GOT3 (cell line): ENCODE data around the gene TMSB15C.
"Not testable (repeated sequence)": the region's sequence is repeated elsewhere in the genome, so short reads cannot be mapped to it uniquely, and the experiment has no call there.

Source experiments
- DNase-seq: peaks from one replicate; lab custom pipeline; 2025; ENCODE audit warnings: mixed read lengths; lab: John Stamatoyannopoulos, UW

The TMSB15C gene

GRCh38 chrX:104075778-104076445 is at the start of gene TMSB15C:
TMSB15C (minus strand) TSS chrX:104076236.
- not testable (repeated sequence) for DNase-seq

- DNase-seq, result no peak
These were observed 46.8 kb upstream of the TMSB15C start for GRCh38 chrX:104122829-104123228.

- no peak for DNase-seq
These were observed 42.7 kb upstream of the TMSB15C start for GRCh38 chrX:104118765-104119164.

GRCh38 chrX:104117759-104118158 is 41.7 kb upstream of the TMSB15C start:
- no peak for DNase-seq

- no peak for DNase-seq
These were observed 37.4 kb upstream of the TMSB15C start for GRCh38 chrX:104113222-104113965.

GRCh38 chrX:104112326-104112951 is 36.4 kb upstream of the TMSB15C start, which contains the start of gene ZCCHC18:
ZCCHC18 (plus strand) TSS chrX:104112523; CDS start chrX:104114112, 1,589 bp downstream.
- no peak for DNase-seq

- DNase-seq, result not testable (repeated sequence)
These were observed 34.6 kb upstream of the TMSB15C start for GRCh38 chrX:104110491-104111240.

GRCh38 chrX:104108955-104109354 is 32.9 kb upstream of the TMSB15C start:
- DNase-seq, result no peak

- DNase-seq, result no peak
These were observed 29.6 kb upstream of the TMSB15C start for GRCh38 chrX:104105330-104106262.

GRCh38 chrX:104104676-104105075 is 28.6 kb upstream of the TMSB15C start:
- DNase-seq, result no peak

- DNase-seq, result no peak
These were observed 22.9 kb upstream of the TMSB15C start for GRCh38 chrX:104098919-104099318.

- DNase-seq, result no peak
These were observed 22.2 kb upstream of the TMSB15C start for GRCh38 chrX:104098151-104098808.

- no peak for DNase-seq
These were observed 9.9 kb upstream of the TMSB15C start for GRCh38 chrX:104085919-104086318.

GRCh38 chrX:104085477-104085876 is 9.4 kb upstream of the TMSB15C start:
- DNase-seq, result no peak

- no peak for DNase-seq
These were observed 8.7 kb upstream of the TMSB15C start for GRCh38 chrX:104084534-104085277.

- DNase-seq, result no peak
These were observed 8.0 kb upstream of the TMSB15C start for GRCh38 chrX:104084063-104084462.

- DNase-seq, result not testable (repeated sequence)
These were observed 1.8 kb upstream of the TMSB15C start for GRCh38 chrX:104077854-104078253.

GRCh38 chrX:104062636-104063035 is 13.4 kb downstream of the TMSB15C start:
- DNase-seq, result not testable (repeated sequence)

- not testable (repeated sequence) for DNase-seq
These were observed 21.1 kb downstream of the TMSB15C start for GRCh38 chrX:104054956-104055355.

- no peak for DNase-seq
These were observed 28.9 kb downstream of the TMSB15C start for GRCh38 chrX:104047171-104047570.
